OCI-LY1 (cell line): ENCODE results near the gene TET1.

Experiments used
- EZH2 ChIP-seq: fragments of 200-600 bp; sonication (generic), shearing (Covaris generic); IDR thresholded peaks from 2 replicates; pipeline ENCODE4 v1.8.0; 2017; ENCODE audit warnings: borderline replicate concordance, mixed run types, mild to moderate bottlenecking, antibody characterized with exemption, low read length, moderate library complexity, mixed read lengths
- TF ChIP-seq, protein P1 (sequence below): fragments of 200-600 bp; sonication (generic), shearing (Covaris generic); IDR thresholded peaks from 2 replicates; pipeline ENCODE4 v1.5.1; 2017; ENCODE audit warnings: mild to moderate bottlenecking, antibody characterized with exemption, low read length, moderate library complexity, mixed read lengths

DNA sequence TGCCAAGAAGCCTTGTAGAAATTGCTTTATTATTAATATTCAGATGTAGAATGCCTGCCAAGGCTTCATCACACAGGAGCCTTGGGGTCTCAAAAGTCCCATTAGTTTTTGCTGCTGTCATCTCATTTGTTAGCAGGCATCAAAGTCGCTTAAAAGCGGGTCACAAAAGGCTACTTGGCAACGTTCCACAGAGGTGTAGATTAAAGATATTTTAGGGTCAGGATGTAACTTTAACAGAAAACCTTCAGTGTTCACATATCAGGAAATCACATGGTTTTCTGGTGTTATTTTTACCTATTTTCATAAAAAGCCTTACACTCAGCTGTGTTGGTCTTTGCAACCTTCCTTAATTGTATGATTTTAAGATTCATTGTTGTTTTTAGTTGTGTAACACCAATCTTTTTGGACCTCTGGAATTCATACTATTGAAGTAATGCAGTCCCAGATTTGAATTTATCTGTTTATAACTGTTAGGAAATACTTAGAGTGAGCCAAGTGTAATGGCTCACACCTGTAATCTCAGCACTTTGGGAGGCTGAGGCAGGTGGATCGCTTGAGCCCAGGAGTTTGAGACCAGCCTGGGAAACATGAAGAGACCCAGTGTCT lies 65.3 kb downstream of the TET1 start:
- TF ChIP-seq EZH2, result no peak
- TF ChIP-seq, protein P1, sequence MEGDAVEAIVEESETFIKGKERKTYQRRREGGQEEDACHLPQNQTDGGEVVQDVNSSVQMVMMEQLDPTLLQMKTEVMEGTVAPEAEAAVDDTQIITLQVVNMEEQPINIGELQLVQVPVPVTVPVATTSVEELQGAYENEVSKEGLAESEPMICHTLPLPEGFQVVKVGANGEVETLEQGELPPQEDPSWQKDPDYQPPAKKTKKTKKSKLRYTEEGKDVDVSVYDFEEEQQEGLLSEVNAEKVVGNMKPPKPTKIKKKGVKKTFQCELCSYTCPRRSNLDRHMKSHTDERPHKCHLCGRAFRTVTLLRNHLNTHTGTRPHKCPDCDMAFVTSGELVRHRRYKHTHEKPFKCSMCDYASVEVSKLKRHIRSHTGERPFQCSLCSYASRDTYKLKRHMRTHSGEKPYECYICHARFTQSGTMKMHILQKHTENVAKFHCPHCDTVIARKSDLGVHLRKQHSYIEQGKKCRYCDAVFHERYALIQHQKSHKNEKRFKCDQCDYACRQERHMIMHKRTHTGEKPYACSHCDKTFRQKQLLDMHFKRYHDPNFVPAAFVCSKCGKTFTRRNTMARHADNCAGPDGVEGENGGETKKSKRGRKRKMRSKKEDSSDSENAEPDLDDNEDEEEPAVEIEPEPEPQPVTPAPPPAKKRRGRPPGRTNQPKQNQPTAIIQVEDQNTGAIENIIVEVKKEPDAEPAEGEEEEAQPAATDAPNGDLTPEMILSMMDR, result no peak
